Measurements from ENCODE around the gene SLMAP.

Gene SLMAP

GRCh38 chr3:57977818-57978235 lies 221.7 kb downstream of the SLMAP start:
- no peaks in the 10 kb centered on the region for H3K36me3 ChIP-seq (replicated peaks; ENCODE audit: insufficient read depth, low read length)
- H3K9me2 ChIP-seq (replicated peaks; ENCODE audit: insufficient read depth, low read length): no peaks in the 10 kb centered on the region
- H3F3A ChIP-seq (ENCODE audit: insufficient read depth, low read length): no peaks in the 10 kb centered on the region
- no peaks in the 10 kb centered on the region for H4K20me1 ChIP-seq (ENCODE audit: insufficient read depth, low read length)
- no peak overlapping the region for H2AFZ ChIP-seq (ENCODE audit: low read length)
- no peaks in the 10 kb centered on the region for H3K9me3 ChIP-seq (replicated peaks; ENCODE audit: insufficient read depth, low read length)
- H3K9ac ChIP-seq (ENCODE audit: low read length): no peak overlapping the region
- no peak for TF ChIP-seq CTCF (IDR thresholded peaks at IDR 0.05; ENCODE audit: low read length)
- TF ChIP-seq EZH2 (optimal IDR thresholded peaks at IDR 0.05; ENCODE audit: low read depth, low read length): no peak
- no peak for TF ChIP-seq EZH2phosphoT487 (IDR thresholded peaks at IDR 0.05; ENCODE audit: low read length)
- DNase-seq: no peak
- H3K4me3 ChIP-seq (ENCODE audit: low read length): no peak overlapping the region
- no peak overlapping the region for H3K4me2 ChIP-seq (ENCODE audit: low read depth, low read length)
- no peaks in the 10 kb centered on the region for H3K4me1 ChIP-seq (ENCODE audit: low read length)
- no peaks in the 10 kb centered on the region for H3K79me2 ChIP-seq (ENCODE audit: low read length)
- H3K27ac ChIP-seq (ENCODE audit: low read length): no peak overlapping the region
- no peaks in the 10 kb centered on the region for H3K27me3 ChIP-seq (replicated peaks; ENCODE audit: insufficient read depth, low read length)

DNA sequence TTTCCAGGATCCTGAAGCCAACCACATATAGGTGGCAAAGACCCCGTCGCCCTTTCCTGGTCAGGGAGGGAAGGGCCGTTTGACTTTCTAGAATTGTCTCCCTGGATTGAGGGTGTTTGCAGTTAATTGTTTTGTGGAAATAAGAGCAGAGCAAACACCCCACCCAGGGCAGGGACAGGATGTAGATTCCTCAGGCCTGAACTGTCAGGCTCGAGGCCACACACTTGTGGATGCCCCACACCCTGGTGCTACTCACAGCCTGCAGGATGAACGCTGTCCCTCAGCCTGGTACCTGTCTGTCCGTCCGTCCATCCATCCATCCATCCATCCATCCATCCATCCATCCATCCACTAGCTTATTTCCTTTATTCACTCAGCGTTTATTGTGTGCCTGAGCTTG lies 222.2 kb downstream of the SLMAP start:
- TF ChIP-seq EZH2 (optimal IDR thresholded peaks at IDR 0.05; ENCODE audit: low read depth, low read length) (no peak), EZH2phosphoT487 (IDR thresholded peaks at IDR 0.05; ENCODE audit: low read length) (no peak), CTCF (IDR thresholded peaks at IDR 0.05; ENCODE audit: low read length) (no peak)
- no peaks in the 10 kb centered on the region for H3F3A ChIP-seq (ENCODE audit: insufficient read depth, low read length)

More for the DNA sequence above, 222.2 kb downstream of the SLMAP start:
- H3K27me3 ChIP-seq (replicated peaks; ENCODE audit: insufficient read depth, low read length): no peaks in the 10 kb centered on the region
- H3K4me1 ChIP-seq (ENCODE audit: low read length): peaks cover 1% of the 10 kb centered on the region
- no peak for DNase-seq
- H3K79me2 ChIP-seq (ENCODE audit: low read length): no peaks in the 10 kb centered on the region
- no peaks in the 10 kb centered on the region for H3K9me2 ChIP-seq (replicated peaks; ENCODE audit: insufficient read depth, low read length)
- no peaks in the 10 kb centered on the region for H4K20me1 ChIP-seq (ENCODE audit: insufficient read depth, low read length)
- H2AFZ ChIP-seq (ENCODE audit: low read length): no peak overlapping the region
- no peak overlapping the region for H3K27ac ChIP-seq (ENCODE audit: low read length)
- no peak overlapping the region for H3K9ac ChIP-seq (ENCODE audit: low read length)
- H3K36me3 ChIP-seq (replicated peaks; ENCODE audit: insufficient read depth, low read length): no peaks in the 10 kb centered on the region
- no peaks in the 10 kb centered on the region for H3K9me3 ChIP-seq (replicated peaks; ENCODE audit: insufficient read depth, low read length)
- no peak overlapping the region for H3K4me2 ChIP-seq (ENCODE audit: low read depth, low read length)
- no peak overlapping the region for H3K4me3 ChIP-seq (ENCODE audit: low read length)

Measured in MM.1S (cell line).